ENCODE measurements around the gene RBMS3. TPM values are rescaled to one million over a fixed set of nuclear protein-coding genes. Genes with fewer than 3 reads are reported as not detected.

RBMS3 gene
- total RNA-seq, 2 experiments from 2014 or later, result 0.15 to 3.0 TPM

GRCh38 chr3:29914861-29915524 lies 634.1 kb downstream of the RBMS3 start:
- H3K36me3 Mint-ChIP-seq, result no peaks in the 10 kb centered on the region
- no peaks in the 10 kb centered on the region for H3K9me3 Mint-ChIP-seq (ENCODE audit: low read depth)
- no peaks in the 10 kb centered on the region for H3K4me1 Mint-ChIP-seq
- H3K27ac Mint-ChIP-seq, result no peak overlapping the region
- CTCF ChIA-PET, result no interaction called here
- ATAC-seq (no peak), DNase-seq (no peak)
- no peaks in the 10 kb centered on the region for H3K27me3 Mint-ChIP-seq
- no peak overlapping the region for H3K4me3 Mint-ChIP-seq

GRCh38 chr3:29919571-29919970 lies 638.7 kb downstream of the RBMS3 start:
- CTCF ChIA-PET, result no interaction called here
- Mint-ChIP-seq H3K27me3 (no peaks in the 10 kb centered on the region), H3K9me3 (ENCODE audit: low read depth) (no peaks in the 10 kb centered on the region), H3K27ac (no peak overlapping the region), H3K4me1 (no peaks in the 10 kb centered on the region), H3K4me3 (no peak overlapping the region), H3K36me3 (no peaks in the 10 kb centered on the region)
- ATAC-seq, result no peak
- DNase-seq, result no peak

- H3K4me1 Mint-ChIP-seq, result no peaks in the 10 kb centered on the region
- CTCF ChIA-PET, result no interaction called here
- H3K27me3 Mint-ChIP-seq, result no peaks in the 10 kb centered on the region
- no peaks in the 10 kb centered on the region for H3K9me3 Mint-ChIP-seq (ENCODE audit: low read depth)
- H3K4me3 Mint-ChIP-seq, result no peak overlapping the region
- no peak overlapping the region for H3K27ac Mint-ChIP-seq
- DNase-seq (no peak), ATAC-seq (no peak)
- no peaks in the 10 kb centered on the region for H3K36me3 Mint-ChIP-seq
Observed at GRCh38 chr3:29922992-29923746, 642.3 kb downstream of the RBMS3 start.

GRCh38 chr3:29924783-29925561 lies 644.1 kb downstream of the RBMS3 start:
- H3K27me3 Mint-ChIP-seq, result no peaks in the 10 kb centered on the region
- no peak overlapping the region for H3K27ac Mint-ChIP-seq
- CTCF ChIA-PET, result no interaction called here
- DNase-seq (no peak), ATAC-seq (no peak)
- no peaks in the 10 kb centered on the region for H3K36me3 Mint-ChIP-seq
- no peak overlapping the region for H3K4me3 Mint-ChIP-seq
- H3K4me1 Mint-ChIP-seq, result no peaks in the 10 kb centered on the region
- no peaks in the 10 kb centered on the region for H3K9me3 Mint-ChIP-seq (ENCODE audit: low read depth)

- H3K9me3 Mint-ChIP-seq (ENCODE audit: low read depth), result no peaks in the 10 kb centered on the region
- H3K4me3 Mint-ChIP-seq, result no peak overlapping the region
- ATAC-seq, result no peak
- no peak overlapping the region for H3K27ac Mint-ChIP-seq
- DNase-seq, result no peak
- H3K36me3 Mint-ChIP-seq, result no peaks in the 10 kb centered on the region
- no peaks in the 10 kb centered on the region for H3K4me1 Mint-ChIP-seq
- H3K27me3 Mint-ChIP-seq, result no peaks in the 10 kb centered on the region
- CTCF ChIA-PET, result no interaction called here
Observed at GRCh38 chr3:29926378-29926777, 645.5 kb downstream of the RBMS3 start.

GRCh38 chr3:29932696-29933325 lies 651.9 kb downstream of the RBMS3 start:
- CTCF ChIA-PET, result no interaction called here
- no peaks in the 10 kb centered on the region for H3K36me3 Mint-ChIP-seq
- H3K27ac Mint-ChIP-seq, result no peak overlapping the region
- ATAC-seq (no peak), DNase-seq (no peak)
- H3K4me3 Mint-ChIP-seq, result no peak overlapping the region
- H3K4me1 Mint-ChIP-seq, result peaks cover 3% of the 10 kb centered on the region
- H3K27me3 Mint-ChIP-seq, result peaks cover 4% of the 10 kb centered on the region
- H3K9me3 Mint-ChIP-seq (ENCODE audit: low read depth), result no peaks in the 10 kb centered on the region

GRCh38 chr3:29933802-29934490 lies 653.1 kb downstream of the RBMS3 start:
- no peak for DNase-seq
- no peak for ATAC-seq

GRCh38 chr3:29934751-29935150 lies 653.9 kb downstream of the RBMS3 start:
- Mint-ChIP-seq H3K27ac (no peak overlapping the region), H3K4me1 (peaks cover 3% of the 10 kb centered on the region), H3K9me3 (ENCODE audit: low read depth) (no peaks in the 10 kb centered on the region), H3K4me3 (no peak overlapping the region), H3K27me3 (peaks cover 4% of the 10 kb centered on the region), H3K36me3 (no peaks in the 10 kb centered on the region)
- ATAC-seq, result no peak
- CTCF ChIA-PET, result no interaction called here
- DNase-seq, result no peak

More at GRCh38 chr3:29933802-29934490, 653.1 kb downstream of the RBMS3 start:
- CTCF ChIA-PET, result no interaction called here
- Mint-ChIP-seq H3K27me3 (peaks cover 4% of the 10 kb centered on the region), H3K9me3 (ENCODE audit: low read depth) (no peaks in the 10 kb centered on the region), H3K36me3 (no peaks in the 10 kb centered on the region), H3K4me1 (peaks cover 3% of the 10 kb centered on the region), H3K4me3 (no peak overlapping the region), H3K27ac (no peak overlapping the region)

GRCh38 chr3:29936054-29936453 lies 655.2 kb downstream of the RBMS3 start:
- DNase-seq (no peak), ATAC-seq (peak; percentile 27)
- H3K36me3 Mint-ChIP-seq, result no peaks in the 10 kb centered on the region
- H3K27me3 Mint-ChIP-seq, result peaks cover 4% of the 10 kb centered on the region
- peaks cover 3% of the 10 kb centered on the region for H3K4me1 Mint-ChIP-seq
- CTCF ChIA-PET, result no interaction called here
- H3K9me3 Mint-ChIP-seq (ENCODE audit: low read depth), result no peaks in the 10 kb centered on the region
- no peak overlapping the region for H3K27ac Mint-ChIP-seq
- no peak overlapping the region for H3K4me3 Mint-ChIP-seq

- Mint-ChIP-seq H3K27ac (no peak overlapping the region), H3K4me1 (peaks cover 3% of the 10 kb centered on the region), H3K27me3 (peaks cover 4% of the 10 kb centered on the region), H3K4me3 (no peak overlapping the region), H3K9me3 (ENCODE audit: low read depth) (no peaks in the 10 kb centered on the region), H3K36me3 (no peaks in the 10 kb centered on the region)
- DNase-seq (no peak), ATAC-seq (no peak)
- CTCF ChIA-PET, result no interaction called here
Observed at GRCh38 chr3:29936766-29937165, 655.9 kb downstream of the RBMS3 start.

- H3K36me3 Mint-ChIP-seq, result no peaks in the 10 kb centered on the region
- no peak for ATAC-seq
- H3K9me3 Mint-ChIP-seq (ENCODE audit: low read depth), result no peaks in the 10 kb centered on the region
- CTCF ChIA-PET, result no interaction called here
- no peak overlapping the region for H3K4me3 Mint-ChIP-seq
- DNase-seq, result no peak
- peaks cover 3% of the 10 kb centered on the region for H3K4me1 Mint-ChIP-seq
- no peak overlapping the region for H3K27ac Mint-ChIP-seq
- peaks cover 4% of the 10 kb centered on the region for H3K27me3 Mint-ChIP-seq
Observed at GRCh38 chr3:29937185-29937584, 656.3 kb downstream of the RBMS3 start.

GRCh38 chr3:29940759-29941323 lies 660.0 kb downstream of the RBMS3 start:
- Mint-ChIP-seq H3K27ac (no peak overlapping the region), H3K9me3 (ENCODE audit: low read depth) (no peaks in the 10 kb centered on the region), H3K4me1 (peaks cover 3% of the 10 kb centered on the region), H3K36me3 (no peaks in the 10 kb centered on the region), H3K27me3 (no peaks in the 10 kb centered on the region), H3K4me3 (no peak overlapping the region)
- no peak for DNase-seq
- CTCF ChIA-PET, result no interaction called here
- no peak for ATAC-seq

GRCh38 chr3:29942297-29942696 lies 661.4 kb downstream of the RBMS3 start:
- Mint-ChIP-seq H3K4me3 (no peak overlapping the region), H3K27me3 (no peaks in the 10 kb centered on the region), H3K27ac (no peak overlapping the region), H3K4me1 (no peaks in the 10 kb centered on the region), H3K9me3 (ENCODE audit: low read depth) (no peaks in the 10 kb centered on the region), H3K36me3 (no peaks in the 10 kb centered on the region)
- no peak for ATAC-seq
- no peak for DNase-seq
- CTCF ChIA-PET, result no interaction called here

All from activated CD8-positive, alpha-beta memory T cell treated with anti-CD3 and anti-CD28 coated beads, Interleukin-2, amount 10 ng/mL, durations not matched to agents 7 days and 5 days (primary cell).